ENCODE data around the gene PPM1J.
"Not testable (repeated sequence)": the region's sequence is repeated elsewhere in the genome, so short reads cannot be mapped to it uniquely, and the experiment has no call there.

The PPM1J gene, protein sequence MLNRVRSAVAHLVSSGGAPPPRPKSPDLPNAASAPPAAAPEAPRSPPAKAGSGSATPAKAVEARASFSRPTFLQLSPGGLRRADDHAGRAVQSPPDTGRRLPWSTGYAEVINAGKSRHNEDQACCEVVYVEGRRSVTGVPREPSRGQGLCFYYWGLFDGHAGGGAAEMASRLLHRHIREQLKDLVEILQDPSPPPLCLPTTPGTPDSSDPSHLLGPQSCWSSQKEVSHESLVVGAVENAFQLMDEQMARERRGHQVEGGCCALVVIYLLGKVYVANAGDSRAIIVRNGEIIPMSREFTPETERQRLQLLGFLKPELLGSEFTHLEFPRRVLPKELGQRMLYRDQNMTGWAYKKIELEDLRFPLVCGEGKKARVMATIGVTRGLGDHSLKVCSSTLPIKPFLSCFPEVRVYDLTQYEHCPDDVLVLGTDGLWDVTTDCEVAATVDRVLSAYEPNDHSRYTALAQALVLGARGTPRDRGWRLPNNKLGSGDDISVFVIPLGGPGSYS

DNA sequence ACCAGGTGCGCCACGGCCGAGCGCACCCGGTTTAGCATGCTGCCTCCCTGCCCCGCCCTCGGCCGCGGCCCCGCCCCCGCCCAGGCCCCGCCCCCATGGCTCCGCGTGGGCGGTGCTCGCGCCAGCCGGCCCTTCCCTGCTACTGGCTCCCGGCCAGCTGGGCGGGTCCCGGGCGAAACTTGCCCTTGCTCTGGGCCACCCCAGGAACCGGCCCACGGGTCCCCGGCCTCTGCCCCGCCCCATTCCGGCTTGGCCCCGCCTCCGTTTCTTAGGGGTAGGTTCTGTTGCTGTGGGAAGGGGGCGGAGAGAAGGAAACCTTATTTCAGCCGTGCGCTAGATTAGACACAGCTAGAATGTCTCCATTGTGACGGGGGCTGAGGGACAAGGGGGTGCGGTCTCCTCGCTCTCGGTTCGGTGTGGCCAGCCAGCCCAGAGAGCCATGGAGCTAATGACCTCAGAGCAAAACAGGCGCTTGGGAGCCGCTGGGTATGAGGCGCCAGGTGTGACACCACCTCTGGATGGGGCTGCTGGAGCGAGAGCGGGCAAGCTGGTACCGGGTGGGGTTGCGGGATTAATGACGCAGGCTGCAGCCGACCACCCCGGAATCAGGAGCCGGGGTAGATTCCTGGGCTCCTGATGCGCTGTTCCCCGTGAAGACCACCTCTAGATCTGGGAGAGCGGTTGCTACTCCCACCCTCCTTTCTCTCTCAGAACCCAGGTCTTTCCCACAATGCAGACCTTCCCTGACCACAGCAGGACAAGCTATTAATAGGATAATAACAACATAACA, at the start of gene PPM1J:
Gene PPM1J, minus strand, starts transcription at position 69 of the 790 bp plus-strand sequence. Its CDS starts 31 bp downstream, at position 38.
- in situ Hi-C loops (cut with MboI; ENCODE audit: low sequenced_read_pairs), result no loop called here

DNA sequence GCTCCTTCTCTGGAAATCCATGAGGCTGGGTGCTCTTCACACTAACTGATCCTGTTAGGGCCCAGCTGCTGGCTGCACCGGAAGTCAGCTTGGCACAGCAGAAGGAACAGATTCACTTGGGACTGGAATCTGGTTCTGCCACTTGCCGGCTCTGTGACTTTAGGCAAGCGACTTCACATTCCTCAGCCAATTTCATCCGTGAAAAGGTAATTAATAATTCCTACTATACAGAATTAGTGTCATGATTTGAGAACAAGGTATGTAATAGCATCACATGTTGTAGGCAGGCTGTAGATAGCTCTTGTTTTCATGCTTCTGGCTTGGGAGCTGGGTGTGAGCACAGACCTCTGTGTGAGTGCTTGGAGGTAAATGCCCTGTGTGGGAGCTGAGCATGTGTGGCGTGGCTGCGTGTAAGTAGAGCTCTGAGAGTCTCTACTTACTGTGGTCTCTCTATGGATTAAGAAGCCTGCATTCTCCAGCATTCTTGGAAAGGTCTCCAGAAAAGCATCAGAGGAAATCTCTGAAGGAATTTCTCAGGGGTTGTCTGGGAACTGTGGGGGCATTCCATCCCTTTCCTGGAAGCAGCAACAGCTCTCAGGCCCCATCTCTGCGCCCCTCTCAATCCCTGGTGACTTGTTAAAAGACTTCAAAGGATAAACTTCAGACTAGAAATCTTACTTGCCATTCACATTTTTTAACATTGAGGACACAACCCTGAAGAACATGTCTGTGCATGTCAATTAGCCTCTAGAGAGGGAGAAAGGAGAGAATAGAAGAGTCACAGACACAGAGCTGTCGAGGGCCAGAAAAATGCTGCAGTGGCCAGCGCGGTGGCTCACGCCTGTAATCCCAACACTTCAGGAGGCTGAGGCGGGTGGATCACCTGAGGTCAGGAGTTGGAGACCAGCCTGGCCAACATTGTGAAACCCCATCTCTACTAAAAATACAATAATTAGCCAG, 47.7 kb upstream of the PPM1J start:
- in situ Hi-C loops (cut with MboI; ENCODE audit: low sequenced_read_pairs), result no loop called here

DNA sequence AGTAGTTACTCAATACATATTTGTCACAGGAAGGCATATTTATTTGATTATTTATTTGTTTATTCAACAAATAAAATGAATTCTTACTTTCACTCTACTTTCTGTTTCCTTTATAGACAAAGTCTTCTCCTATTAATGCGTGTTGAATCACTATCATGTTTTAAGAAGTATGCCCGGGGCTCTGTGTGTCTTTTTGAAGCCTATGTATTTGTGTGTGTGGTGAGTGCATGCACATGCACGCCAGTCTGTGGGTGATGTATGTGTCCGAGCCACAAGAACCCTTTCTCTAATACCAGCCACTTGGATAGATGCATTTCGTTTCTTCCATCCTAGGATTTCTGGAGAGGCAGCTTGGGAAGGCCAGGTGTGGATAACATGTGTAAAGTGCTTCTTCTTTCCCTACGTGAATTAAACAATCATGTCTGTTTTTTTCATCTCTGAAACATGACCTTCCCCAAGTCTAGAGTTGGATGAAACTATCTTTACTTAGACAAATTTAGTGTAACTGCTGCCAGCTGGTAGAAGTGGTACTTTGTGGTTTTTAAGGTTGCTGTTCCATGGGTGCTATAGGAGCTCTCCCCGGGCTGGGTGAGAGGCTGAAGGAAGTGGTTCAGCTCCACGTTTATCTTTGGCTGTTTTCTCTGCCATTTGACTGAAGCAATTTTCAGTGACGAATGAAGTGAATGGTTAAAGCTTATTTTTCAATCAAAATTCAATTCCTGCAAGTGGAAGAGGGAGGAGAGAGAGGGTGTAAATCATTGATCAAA, 46.8 kb upstream of the PPM1J start:
- in situ Hi-C loops (cut with MboI; ENCODE audit: low sequenced_read_pairs), result no loop called here

DNA sequence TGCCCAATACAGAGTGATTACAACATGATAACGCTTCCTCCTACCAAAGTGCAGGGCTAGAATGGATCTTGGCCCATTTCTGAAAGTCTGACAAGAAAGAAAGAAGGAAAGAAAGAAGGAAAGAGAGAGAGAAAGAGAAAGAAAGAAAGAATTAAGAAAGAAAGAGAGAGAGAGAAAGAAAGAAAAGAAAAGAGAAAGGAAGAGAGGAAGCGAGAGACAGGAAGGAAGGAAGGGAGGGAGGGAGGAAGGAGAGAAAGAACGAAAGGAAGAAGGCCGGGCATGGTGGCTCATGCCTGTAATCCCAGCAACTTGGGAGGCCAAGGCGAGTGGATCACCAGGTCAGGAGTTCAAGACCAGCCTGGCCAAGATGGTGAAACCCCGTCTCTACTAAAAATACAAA, 44.1 kb upstream of the PPM1J start:
- in situ Hi-C loops (cut with MboI; ENCODE audit: low sequenced_read_pairs), result no loop called here

DNA sequence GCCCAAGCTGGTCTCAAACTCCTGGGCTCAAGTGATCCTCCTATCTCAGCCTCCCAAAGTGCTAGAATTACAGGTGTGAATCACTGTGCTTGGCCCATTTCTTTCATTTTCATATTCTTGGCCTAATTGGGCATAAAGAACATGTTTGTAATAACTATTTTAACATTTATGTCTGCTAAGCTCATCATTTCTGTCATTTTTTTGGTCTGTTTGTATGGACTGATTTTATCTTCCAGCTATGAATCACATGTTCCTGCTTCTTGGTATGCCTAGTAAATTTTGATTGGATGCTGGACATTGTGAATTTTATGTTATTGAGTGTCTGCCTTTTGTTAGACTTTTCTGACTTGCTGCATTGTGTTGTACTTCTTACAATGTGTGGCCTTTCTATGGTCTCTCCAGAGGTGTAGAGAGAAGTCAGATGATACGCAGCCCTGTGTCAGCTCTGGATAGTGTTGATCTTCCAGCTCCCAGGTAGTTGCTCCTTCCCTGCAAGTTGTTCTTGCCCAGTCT, 39.0 kb upstream of the PPM1J start:
- in situ Hi-C loops (cut with MboI; ENCODE audit: low sequenced_read_pairs), result no loop called here

DNA sequence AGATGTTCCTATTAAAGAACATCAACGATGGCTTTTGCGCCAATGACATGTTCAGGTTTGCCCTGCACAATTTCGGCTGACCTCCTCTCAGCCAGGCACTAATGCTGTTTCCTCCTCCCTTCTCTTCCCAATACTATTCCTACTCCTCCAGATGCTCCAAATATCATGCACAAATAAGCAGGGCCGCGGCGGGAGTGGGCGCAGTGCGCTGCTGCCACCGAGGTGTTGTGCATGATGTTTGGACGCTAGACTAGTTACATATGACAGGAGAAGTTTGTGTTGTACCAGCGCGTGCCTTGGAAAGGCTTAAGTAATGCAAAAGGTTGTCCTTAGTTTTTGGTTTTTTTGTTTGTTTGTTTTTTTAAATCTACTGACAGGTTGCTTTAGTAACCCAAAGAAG, 33.3 kb upstream of the PPM1J start:
- in situ Hi-C loops (cut with MboI; ENCODE audit: low sequenced_read_pairs), result no loop called here

DNA sequence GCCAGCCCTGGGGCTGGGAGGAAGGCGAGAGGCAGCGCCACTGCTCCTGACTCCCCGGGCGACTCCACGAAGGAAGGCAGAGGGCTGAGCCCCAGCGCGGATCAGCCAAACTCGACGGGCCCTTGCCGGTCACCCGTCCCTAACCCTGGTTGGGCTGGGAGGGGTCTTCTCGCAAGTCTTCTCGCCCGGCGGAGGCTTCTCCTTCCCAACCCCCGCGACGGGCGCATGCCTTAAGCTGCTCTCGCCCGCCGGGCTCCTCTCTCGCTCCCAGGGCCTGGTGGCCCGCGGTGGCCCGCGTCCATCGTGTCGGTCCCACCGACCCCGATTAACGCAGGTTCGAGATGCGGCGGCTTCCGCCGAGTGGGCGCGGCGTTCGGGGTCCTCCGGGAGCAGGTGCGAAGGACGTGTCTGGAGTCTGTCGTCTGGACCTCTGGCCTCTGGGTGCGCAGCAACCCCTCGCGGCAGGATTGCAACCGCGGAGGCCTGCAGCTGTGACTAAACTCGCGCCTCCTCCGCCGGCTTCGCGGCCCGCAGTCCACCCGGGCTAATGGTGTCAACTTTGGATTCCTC, 29.0 kb upstream of the PPM1J start:
- in situ Hi-C loops (cut with MboI; ENCODE audit: low sequenced_read_pairs), result no loop called here

DNA sequence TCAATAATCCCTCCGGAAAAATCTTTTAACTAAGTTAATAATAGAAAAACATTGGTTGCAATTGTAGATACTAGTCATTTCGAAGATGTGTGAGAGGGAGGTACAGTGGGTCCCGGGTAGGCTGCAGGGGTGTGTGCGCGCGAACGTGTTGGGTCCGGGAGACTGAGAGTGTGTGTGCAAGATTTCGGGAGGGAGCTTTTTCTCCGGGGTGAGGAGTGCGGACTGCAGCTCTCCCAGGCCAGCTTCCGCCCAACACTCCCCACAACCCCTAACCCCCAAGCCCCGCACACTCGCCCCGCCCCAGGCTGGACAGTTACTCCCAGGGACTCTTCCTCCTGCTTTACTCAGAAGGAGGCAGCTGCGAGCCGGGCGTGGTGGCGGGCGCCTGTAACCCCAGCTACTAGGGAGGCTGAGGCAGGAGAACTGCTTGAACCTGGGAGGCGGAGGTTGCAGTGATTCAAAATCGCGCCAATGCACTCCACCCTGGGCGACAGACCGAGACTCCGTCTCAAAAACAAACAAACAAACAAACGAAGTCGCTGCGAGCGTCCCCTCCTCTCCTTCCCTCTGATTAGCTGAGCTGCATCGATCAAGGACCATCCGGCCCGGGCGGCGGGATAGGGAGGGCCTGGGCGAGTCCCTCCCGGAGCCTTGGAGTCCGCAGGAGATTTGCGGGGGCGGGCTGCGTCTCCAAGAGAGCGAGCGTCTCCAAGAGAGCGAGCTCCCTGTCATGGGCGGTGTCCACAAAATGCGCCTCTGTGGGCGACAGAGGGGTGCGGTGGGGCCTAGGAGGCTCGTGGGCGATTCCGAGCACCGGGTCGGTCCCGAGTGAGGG, 28.3 kb upstream of the PPM1J start:
- in situ Hi-C loops (cut with MboI; ENCODE audit: low sequenced_read_pairs), result no loop called here

DNA sequence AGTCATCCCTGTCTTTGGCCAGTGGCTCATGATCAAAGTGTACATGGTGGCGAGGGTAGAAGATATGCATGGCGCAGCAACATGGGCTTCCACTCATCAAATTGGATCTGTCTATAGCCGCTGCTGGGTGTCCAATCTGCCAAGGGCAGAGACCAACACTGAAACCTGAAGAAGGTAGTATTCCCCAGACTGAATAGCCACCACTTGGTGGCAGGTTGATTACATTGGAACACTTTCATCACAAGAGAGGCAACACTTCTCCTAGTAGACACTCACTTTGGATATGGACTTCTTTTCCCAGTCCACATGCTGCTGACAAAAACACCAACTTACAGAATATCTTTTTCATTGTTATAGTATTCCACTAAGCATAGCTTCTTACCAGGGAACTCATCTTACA, 22.4 kb upstream of the PPM1J start:
- in situ Hi-C loops (cut with MboI; ENCODE audit: low sequenced_read_pairs), result no loop called here

DNA sequence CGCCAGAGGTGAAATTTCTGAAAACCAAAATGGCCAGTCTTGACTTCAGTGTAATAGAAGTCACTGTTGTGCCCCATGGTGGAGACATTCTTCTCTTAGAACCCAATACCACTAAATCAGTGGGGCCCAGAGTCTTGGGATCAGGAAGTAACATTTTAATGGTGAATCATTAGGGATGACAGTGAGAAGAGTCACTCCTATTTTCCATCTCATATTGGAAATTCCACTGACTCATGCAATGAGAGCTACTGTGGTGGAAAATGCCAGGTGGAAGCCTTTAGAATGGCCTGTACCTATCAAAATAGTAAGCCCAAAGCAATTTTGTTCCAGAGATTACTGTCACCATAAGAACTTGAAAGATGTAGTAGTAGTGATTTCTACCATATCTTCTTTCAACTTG, 20.6 kb upstream of the PPM1J start:
- in situ Hi-C loops (cut with MboI; ENCODE audit: low sequenced_read_pairs), result no loop called here

DNA sequence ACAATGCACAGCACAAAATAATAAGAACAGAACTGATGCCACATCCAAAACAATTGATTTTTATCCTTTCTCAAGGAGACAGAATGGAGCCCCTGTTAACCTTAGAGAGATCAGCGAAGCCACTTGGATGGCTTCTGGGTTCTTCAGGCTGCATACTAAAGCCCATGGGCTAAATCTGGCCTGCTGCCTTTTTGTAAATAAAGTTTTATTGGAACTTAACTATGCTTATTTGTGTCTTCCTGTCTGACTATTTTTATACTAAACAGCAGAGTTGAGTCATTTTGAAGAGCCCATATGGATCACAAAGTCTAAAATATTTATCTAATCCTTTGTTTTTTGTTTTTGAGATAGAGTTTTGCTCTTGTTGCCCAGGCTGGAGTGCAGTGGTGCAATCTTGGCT, 16.3 kb upstream of the PPM1J start:
- in situ Hi-C loops (cut with MboI; ENCODE audit: low sequenced_read_pairs), result no loop called here

DNA sequence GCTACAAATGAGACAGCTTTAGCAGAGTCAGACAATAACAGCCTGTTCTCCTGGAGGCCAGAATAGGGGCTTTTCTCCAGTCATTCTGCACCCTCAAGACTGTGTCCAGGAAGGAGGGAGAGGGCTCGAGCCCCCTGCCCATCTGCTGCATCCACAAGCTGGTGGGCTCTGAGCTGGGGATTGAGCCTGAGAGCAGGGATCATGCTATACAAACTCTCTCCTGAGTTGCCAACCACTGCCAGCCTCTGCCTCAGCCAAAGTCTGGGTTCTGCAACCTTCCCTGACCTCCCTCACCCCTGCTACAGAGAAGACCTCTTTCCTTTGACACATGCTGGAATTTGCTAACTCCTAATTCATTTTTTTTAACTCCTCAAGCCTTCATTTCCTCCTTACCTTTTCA, 14.8 kb upstream of the PPM1J start:
- in situ Hi-C loops (cut with MboI; ENCODE audit: low sequenced_read_pairs), result no loop called here

DNA sequence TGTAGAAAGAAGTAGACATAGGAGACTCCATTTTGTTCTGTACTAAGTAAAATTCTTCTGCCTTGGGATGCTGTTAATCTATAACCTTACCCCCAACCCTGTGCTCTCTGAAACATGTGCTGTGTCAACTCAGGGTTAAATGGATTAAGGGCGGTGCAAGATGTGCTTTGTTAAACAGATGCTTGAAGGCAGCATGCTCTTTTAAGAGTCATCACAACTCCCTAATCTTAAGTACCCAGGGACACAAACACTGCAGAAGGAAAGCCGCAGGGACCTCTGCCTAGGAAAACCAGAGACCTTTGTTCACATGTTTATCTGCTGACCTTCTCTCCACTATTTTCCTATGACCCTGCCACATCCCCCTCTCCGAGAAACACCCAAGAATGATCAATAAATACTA, 13.9 kb upstream of the PPM1J start:
- in situ Hi-C loops (cut with MboI; ENCODE audit: low sequenced_read_pairs), result not testable (repeated sequence)

DNA sequence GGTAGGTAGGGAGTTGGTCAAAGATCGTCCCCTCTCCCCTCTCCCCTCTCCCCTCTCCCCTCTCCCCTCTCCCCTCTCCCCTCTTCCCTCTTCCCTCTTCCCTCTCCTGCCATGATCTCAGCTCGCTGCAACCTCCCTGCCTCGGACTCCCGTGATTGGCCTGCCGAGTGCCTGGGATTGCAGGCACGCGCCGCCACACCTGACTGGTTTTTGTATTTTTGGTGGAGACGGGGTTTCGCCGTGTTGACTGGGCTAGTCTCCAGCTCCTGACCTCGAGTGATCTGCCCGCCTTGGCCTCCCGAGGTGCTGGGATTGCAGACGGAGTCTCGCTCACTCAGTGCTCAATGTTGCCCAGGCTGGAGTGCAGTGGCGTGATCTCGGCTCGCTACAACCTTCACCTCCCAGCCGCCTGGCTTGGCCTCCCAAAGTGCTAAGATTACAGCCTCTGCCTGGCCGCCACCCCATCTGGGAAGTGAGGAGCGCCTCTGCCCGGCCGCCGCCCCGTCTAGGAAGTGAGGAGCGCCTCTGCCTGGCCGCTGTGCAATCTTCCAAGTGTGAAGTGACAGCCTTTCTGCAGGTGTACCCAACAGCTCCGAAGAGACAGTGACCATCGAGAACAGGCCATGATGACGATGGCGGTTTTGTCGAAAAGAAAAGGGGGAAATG, 13.3 kb upstream of the PPM1J start:
- in situ Hi-C loops (cut with MboI; ENCODE audit: low sequenced_read_pairs), result not testable (repeated sequence)

DNA sequence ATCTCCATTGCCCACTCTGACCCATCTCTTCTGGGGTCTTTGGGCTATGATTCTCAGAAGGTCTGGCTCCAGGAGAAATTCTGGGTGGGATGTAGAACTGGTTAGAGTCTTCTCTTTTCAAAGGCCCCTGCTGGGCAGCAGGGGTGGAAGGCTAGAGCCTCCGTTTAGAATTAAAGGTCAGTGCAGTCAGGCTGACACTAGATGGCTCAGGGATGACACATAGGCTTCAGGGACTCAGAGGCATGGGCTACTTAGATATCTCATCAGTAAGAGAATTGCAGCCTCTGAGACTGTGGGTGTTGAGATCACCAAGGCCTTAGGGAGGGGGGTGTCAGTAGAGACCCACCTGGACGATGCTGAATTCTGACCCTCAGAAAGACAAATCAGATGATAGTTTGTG, 12.6 kb upstream of the PPM1J start:
- in situ Hi-C loops (cut with MboI; ENCODE audit: low sequenced_read_pairs), result no loop called here

DNA sequence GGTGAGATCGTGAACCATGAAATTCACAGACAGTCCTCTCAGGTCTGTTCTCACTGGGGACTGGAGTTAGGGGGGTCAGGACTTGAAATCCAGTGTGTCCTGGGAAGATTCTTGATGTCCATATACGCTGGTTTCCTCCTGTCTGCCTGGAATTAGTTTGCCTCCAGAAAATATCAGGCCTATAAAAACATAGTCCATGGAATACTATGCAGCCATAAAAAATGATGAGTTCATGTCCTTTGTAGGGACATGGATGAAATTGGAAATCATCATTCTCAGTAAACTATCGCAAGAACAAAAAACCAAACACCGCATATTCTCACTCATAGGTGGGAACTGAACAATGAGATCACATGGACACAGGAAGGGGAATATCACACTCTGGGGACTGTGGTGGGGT, 9.1 kb upstream of the PPM1J start:
- in situ Hi-C loops (cut with MboI; ENCODE audit: low sequenced_read_pairs), result not testable (repeated sequence)

DNA sequence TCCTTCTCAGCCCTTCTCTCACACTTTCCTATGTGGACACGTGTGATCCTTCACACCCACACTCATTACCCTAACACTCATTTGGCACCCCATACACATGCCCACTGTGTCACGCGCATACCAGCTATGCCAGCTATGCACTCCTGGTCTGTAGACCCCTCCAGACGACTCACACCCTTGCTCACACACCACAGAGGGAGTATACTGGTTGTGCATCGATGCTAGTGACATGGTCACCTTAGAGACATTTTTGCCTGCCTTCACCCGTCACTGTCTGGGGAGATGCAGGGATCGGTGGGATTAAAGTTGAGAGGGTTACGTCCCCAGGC, 8.3 kb upstream of the PPM1J start:
- in situ Hi-C loops (cut with MboI; ENCODE audit: low sequenced_read_pairs), result no loop called here

All from hTERT RPE-1 (cell line).